HG02852 (cell line): ENCODE results near the gene WHAMM.
"Not testable (repeated sequence)": the region's sequence is repeated elsewhere in the genome, so short reads cannot be mapped to it uniquely, and the experiment has no call there.

Experiments used
- ATAC-seq: cut with Tn5 transposase; IDR thresholded peaks from one replicate; pipeline ENCODE4 v1.9.1; 2021; ENCODE audit warnings: mild to moderate bottlenecking, moderate library complexity; ENCODE audit not compliant: unreplicated experiment

WHAMM gene, protein sequence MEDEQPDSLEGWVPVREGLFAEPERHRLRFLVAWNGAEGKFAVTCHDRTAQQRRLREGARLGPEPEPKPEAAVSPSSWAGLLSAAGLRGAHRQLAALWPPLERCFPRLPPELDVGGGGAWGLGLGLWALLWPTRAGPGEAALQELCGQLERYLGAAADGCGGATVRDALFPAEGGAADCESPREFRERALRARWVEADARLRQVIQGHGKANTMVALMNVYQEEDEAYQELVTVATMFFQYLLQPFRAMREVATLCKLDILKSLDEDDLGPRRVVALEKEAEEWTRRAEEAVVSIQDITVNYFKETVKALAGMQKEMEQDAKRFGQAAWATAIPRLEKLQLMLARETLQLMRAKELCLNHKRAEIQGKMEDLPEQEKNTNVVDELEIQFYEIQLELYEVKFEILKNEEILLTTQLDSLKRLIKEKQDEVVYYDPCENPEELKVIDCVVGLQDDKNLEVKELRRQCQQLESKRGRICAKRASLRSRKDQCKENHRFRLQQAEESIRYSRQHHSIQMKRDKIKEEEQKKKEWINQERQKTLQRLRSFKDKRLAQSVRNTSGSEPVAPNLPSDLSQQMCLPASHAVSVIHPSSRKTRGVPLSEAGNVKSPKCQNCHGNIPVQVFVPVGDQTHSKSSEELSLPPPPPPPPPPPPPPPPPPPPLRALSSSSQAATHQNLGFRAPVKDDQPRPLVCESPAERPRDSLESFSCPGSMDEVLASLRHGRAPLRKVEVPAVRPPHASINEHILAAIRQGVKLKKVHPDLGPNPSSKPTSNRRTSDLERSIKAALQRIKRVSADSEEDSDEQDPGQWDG

DNA sequence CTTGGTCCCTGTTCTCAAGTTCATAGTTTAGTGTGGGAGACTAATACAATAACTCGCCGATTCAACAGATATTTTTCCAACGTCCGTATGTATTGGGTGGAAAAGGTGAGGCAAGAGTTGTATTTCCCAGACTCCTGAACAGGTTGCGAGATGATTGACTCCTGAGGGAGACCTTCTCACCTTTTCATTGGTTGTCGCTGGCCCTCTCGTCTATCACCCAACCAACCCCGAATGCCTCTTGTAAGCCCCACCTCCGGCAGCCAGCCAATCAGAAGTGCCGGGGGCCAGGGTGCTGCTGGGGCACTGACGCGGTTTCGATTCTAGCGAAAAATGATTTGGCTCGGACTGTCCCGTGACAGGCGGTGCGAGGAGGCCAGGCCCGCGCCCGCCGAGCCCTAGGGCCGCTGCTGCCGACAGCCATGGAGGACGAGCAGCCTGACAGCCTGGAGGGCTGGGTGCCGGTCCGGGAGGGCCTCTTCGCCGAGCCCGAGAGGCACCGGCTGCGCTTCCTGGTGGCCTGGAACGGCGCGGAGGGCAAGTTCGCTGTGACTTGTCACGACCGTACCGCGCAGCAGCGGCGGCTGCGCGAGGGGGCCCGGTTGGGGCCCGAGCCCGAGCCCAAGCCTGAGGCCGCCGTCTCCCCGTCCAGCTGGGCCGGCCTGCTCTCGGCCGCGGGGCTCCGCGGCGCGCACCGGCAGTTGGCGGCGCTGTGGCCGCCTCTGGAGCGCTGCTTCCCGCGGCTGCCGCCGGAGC is at the start of gene WHAMM:
WHAMM (plus strand) TSS at position 321 of the 753 bp plus-strand sequence; CDS start at position 420, 99 bp downstream.
- peak; percentile 79 for ATAC-seq

DNA sequence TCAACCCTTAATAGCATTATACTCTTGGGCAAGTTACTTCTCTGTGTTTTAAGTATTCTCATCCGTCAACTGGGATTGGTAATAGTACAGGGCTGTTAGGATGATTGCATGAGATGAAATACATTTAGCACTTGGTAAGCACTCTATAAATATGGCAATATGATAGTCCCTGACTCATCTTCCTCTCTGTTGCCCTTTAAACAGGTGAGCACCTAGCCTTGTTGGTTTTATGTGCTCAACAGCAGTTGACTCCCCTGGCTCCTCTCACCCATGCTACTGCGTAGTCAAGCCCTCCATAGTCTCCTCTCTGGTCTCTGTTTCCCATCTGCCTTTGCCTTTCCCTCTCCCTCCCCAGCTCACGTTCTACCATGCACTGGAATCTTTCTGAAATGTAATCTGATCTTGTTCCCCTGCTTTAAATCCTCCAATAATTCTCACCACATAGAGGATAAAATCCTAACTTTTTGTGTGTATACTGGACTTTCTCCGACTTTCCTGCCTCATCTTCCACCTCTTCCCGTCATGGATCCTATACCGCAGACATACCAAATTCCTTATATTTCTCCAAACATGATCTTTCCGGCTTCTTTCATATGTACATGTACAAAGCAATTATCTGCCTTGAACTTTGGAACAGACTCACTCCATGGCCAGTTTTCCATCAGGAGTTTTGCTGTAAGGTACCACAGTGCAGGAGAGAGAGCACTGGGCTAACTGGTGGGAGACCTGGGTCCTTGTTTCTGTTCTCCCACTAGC is 45.9 kb upstream of the WHAMM start:
- no peak for ATAC-seq

DNA sequence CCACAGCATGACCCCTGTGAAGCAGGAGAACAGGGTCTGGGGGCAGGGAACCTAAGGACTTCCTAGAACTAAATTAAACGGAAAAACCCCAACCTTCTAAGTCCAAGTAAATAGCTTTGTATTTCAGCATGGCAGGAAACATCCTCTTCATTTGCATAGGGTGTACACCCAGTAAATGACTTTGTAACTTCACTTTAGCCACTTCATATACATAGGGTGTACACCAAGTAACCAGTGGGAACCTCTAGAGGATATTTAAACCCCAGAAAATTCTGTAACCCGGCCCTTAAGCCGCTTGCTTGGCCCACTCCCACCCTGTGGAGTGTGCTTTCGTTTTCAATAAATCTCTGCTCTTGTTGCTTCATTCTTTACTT is 45.3 kb upstream of the WHAMM start:
- ATAC-seq, result no peak

DNA sequence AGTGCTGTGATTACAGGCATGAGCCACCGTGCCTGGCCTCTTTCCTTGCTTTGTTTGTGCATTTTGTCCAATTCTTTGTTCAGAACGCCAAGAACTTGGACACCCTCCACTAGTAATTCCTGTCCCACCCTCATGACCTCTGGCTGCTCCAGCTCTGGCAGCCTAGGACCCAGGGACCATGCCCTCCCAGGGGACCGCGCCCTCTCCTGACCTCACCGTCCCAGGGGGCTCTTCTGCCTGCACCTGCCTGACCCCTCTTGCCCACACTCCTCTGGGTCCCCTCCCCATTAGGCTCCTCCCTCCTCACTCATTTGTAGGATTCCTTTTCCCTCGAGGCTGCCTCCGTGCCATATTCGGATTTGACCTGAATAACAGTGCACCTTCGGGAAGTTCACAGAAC is 44.7 kb upstream of the WHAMM start:
- ATAC-seq, result no peak

DNA sequence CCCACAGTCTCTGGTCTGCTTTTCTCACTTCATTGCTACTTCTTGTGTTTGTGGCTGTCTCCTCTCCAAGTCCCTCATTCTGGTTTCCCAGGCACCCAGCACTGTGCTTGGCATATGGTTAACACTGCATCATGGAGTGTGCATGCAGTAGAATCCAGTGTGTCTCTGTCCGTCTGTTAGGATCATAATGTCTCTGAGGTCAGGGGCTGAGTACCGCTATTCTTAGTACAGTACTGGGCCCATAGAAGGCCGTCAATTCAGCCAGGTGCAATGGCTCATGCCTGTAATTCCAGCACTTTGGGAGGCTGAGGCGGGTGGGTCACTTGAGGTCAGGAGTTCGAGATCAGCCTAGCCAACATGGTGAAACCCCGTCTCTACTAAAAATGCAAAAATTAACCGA is 43.2 kb upstream of the WHAMM start:
- ATAC-seq, result not testable (repeated sequence)

DNA sequence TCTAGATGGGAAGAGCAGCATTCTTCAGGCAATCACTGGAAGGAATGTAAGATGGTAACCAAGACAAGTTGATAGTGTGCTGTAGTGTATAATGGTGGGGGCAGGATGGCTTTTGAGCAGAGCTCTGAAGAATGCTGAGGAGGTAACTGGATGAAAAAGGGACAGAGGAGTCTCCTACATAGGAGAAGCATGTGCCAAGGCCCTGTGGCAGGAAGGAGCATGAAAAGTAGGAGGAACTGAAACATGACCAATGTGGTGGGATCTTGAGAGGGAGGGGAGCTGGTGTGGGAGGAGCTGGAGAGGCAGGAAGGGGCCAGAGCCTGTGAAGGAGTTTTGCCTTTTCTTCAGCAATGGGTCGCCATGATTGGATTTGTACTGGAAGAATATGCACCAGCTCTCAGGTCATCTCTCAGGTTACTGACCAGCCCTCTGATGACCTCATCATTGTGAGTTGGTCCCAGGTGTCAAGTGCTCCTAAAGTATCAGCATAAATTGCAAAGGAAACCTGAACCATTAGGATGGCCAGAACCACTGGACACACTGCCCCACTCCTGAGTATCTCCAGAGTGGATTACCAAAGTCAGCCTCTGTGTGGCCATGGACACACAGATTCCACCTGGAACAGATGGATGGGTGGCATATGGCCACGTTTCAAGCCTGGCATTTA is 42.1 kb upstream of the WHAMM start:
- ATAC-seq, result no peak

DNA sequence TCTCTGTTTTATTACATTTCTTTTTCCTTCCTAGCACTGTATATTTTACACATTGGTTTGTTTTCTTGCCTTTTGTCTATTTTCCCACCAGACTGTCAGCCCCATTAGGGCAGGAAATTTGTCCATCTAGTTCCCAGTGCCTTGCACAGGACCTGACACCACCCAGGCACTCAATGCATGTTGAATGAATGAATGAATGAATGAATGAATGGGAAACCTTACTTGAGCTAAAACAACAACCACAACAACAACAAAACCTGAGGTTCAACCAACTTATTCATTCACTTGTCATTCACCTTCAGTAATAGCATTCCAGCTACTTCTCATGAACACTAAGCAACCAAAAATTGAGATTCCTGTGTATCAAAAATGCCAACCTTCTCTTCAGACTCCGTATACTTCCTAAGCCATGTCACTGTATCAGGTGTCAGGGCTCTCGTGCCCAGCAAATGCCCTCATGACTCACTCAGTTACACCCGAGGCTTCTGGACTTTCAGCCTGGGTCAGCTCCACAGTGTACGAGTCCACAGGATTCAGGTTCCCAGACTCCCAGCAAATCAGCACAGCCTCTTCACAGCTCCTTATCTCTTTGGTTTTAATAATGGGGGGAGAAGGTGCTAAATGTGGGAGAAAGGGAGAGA is 40.9 kb upstream of the WHAMM start:
- no peak for ATAC-seq

DNA sequence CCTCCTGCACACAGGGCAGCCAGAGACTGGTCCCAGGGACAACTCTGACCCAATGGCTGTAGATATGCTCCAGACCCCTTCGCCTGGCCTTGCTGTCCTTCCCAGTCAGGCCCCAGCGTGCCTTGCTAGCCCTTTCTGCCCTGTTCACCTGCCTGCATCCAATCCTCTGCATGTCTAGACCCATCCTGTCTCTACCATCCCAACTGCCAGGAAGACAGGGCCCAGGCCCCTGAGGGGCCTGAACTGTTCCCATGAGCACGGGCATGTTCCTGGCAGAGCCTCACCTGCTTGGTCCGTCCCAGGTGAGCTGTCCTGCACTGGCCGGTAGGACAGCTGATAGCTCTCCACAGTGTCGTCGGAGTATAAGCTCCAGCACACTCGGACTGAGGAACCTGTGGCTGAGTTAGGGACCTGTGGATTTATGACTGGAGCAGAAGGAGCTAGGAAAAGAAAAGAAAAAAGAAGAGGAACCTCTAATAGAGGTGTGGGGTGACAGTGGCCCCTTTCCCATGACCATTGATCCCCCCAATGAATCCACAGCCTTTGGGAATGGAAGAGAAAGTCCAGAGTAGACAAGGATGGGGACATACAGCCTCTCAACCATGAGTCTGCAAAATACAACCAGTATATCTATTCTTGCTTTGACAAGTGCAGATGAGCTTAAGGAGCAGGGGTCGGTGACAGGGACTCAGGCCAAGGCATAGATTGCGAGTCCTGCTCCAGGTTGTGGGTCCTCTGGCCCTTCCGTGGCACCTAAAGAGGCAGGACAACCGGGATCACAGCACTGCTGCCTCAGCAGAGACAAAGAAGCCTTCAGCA is 37.4 kb upstream of the WHAMM start:
- ATAC-seq, result no peak

DNA sequence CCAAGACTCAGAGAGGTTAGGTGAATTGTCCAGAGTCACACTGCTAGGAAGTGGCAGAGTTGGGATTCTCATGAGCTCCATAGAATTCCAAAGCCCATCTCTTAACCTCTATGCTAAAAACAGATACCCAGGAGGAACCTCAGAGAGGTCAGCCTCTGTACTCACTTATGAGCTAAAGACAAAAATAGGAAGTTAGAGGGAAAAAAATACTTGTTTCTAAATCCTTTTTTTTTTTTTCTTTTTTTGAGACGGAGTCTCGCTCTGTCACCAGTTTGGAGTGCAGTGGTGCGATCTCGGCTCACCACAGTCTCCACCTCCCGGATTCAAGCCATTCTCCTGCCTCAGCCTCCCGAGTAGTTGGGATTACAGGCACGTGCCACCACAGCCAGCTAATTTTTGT is 34.9 kb upstream of the WHAMM start:
- no peak for ATAC-seq

DNA sequence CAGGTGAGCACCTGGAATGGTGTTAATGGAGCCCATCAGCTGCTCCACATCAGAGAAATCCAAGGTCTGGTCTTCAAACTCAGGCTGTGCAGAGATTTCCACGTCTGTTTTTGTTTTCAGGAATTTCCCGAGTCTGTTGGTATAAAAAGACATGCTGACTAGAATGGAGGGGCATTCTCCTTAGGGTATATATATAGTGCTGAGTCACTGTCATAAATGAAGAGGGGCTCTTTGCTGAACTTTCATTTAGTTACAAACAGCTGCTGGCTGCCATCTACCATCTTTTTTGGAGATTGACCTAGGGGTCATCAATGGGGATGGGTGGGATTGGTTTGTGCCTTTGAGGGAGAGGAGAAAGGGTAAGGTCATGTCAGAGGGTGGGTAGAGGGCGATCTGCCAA is 30.7 kb upstream of the WHAMM start:
- ATAC-seq, result no peak

DNA sequence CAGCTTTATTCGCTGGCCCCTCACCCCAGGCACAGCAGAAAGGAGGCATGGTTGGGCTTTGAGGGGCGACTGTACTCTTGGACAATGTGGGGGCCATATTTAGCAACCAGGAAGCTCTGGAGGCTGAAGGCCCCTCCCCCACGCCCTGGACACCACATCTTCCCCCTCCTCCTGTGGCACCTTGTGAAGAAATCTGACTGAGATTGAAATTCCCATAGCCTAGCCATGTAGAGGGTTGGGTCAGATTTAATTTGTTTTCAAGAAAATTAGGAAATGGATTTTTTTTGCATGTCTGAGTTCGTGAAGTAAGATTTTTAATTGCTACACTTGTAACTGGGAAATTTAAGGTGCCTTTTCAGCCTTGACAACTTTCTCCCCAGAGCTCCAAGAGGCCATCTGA is 28.1 kb upstream of the WHAMM start:
- no peak for ATAC-seq

DNA sequence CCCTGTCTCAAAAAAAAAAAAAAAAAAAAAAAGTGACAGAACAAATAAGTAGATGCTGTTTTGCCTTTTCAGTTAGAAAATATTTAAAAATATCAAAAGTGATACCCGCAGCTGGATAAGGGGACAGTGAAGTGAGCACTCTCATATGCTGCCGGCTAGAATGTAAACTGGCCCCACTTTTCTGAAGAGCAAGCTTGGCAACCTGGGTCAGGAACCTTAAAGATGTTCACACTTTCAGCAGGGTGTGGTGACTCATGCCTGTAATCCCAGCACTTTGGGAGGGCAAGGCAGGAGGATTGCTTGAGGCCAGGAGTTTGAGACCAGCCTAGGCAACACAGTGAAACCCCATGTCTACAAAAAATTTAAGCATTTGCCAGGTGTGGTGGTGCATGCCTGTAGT is 20.9 kb upstream of the WHAMM start:
- no peak for ATAC-seq

DNA sequence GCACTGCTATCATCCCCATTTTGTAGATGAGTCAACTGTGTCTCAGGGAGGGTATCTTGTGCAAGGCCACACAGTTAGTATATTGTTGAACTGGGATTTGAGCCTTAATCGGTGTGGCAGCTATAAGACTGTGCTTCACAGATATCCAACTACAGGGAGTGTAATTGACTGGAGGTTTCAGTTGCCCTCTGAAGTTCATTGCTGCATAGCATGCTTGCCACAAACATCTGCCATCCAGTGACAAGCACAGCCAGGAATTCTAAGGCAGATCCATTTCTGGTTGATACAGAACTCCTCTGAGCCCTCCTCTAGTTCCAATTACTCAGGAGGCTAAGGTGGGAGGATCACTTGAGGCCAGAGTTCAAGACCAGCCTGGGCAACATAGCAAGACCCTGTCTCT is 19.9 kb upstream of the WHAMM start:
- no peak for ATAC-seq

DNA sequence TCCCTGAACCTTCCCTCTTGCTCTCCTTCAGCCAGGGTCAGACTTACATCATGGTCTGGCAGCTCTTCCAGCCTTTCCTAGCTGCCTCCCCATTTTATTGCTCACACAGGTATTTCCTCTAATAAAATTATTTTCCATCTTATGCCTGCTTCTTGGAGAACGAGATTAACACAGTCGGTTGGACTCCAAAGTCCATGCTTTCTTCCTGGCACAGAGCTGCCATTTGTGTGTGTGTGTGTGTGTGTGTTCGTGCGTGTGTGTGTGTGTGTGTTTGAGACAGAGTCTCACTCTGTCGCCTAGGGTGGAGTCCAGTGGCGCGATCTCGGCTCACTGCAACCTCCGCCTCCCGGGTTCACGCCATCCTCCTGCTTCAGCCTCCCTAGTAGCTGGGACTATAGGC is 19.1 kb upstream of the WHAMM start:
- ATAC-seq, result no peak

DNA sequence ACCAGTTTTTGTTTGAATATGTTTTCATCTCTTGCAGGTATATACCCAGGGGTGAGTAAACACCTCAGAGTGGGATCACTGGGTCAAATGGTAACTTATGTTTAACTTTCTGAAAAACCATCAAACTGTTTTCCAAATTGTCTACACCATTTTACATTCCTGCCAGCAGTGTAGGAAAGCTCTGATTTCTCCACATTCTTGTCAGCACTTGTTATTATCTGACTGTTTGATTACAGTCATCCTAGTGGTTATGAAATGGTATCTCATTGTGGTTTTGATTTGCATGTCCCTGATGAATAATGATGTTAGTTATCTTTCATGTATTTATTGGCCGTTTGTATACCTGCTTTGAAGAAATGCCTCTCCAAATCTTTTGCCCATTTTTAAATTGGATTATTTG is 17.4 kb upstream of the WHAMM start:
- no peak for ATAC-seq

DNA sequence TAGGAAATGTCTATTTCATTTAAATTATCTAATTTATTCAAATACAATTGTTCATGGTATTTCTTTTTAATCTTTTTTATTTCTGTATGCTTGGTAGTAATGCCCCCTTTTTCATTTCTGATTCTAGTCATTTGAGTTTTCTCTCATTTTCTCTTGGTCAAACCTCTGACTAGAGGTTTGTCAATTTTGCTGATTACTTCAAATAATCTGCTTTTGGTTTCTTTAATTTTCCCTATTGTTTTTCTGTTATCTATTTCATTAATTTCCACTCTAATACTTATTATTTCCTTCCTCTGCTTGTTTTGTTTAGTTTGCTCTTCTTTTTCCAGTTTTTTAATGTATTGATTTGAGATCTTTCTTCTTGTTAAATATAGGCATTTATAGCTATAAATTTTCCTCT is 15.7 kb upstream of the WHAMM start:
- ATAC-seq, result no peak

DNA sequence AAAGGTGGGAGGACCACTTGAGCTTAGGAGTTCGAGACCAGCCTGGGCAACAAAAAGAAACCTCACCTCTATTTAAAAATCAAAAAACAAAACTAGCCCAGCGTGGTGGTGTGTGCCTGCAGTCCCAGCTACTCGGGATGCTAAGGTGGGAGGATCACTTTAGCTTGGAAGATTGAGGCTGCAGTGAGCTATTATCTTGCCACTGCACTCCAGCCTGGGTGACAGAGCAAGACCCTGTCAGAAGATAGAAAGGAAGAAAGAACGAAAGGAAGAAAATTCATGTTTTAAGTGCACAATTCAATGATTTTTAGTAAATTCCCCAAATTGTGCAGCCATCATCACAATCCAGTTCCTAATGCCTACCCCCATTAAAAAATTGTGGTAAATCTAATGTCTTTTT is 11.3 kb upstream of the WHAMM start:
- no peak for ATAC-seq

DNA sequence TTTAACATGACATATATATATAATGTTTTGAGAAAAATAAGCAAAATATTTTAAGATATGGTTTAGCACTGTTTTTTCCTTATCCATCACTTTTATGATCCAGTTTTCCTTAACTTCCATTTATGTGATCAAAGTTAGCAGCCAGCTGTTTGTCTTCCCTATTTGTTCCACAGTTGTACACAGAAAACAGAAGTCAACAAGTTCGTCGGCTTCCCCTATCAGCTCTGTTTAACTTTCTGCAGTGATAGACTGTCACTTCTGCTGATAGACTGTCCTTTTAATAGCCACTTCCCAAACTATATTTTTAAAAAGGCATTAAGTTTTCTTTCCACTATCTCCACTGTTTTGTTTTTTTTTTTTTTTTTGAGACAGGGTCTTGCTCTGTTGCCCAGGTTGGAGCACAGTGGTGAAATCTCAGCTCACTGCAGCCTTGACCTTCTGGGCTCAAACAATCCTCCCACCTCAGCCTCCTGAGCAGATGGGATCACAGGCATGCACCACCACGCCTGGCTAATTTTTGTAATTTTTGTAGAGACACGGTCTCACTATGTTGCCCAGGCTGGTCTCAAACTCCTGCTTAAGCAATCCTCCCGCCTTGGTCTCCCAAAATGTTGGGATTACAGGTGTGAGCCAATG is 10.8 kb upstream of the WHAMM start:
- no peak for ATAC-seq
